Neural cell (in vitro differentiated cells): ENCODE measurements around the gene PGA4. TPM values are rescaled to one million over a fixed set of nuclear protein-coding genes. Genes with fewer than 3 reads are reported as not detected.

Experiments
- H2AFZ ChIP-seq: fragments of 200-600, 300-800 bp; sonication (generic), shearing (Covaris generic); 2 replicates; pipeline ENCODE4 v1.6.0; 2014; ENCODE audit warnings: low read depth, mild to moderate bottlenecking, antibody characterized with exemption, low read length, moderate library complexity
- H3F3A ChIP-seq: fragments of 200-600 bp; shearing (Covaris generic); 2 replicates; pipeline ENCODE4 v1.6.1; 2016; ENCODE audit warnings: mild to moderate bottlenecking, moderate library complexity, mixed read lengths, antibody characterized with exemption, low read length; ENCODE audit not compliant: insufficient read depth, poor library complexity, severe bottlenecking
- H3K27ac ChIP-seq: fragments of 200-600, 300-800 bp; sonication (generic), shearing (Covaris generic); 2 replicates; pipeline ENCODE4 v1.5.1; 2014; ENCODE audit warnings: mild to moderate bottlenecking, low read length, moderate library complexity
- H3K27me3 ChIP-seq: fragments of 300-800, 200-600 bp; sonication (generic), shearing (Covaris generic); 2 replicates; pipeline ENCODE4 v1.6.0; 2014; ENCODE audit warnings: mild to moderate bottlenecking, low read depth, low read length, moderate library complexity; ENCODE audit not compliant: insufficient read depth
- H3K36me3 ChIP-seq: fragments of 300-800, 200-600 bp; sonication (generic), shearing (Covaris generic); 2 replicates; pipeline ENCODE4 v1.5.1; 2014; ENCODE audit warnings: mild to moderate bottlenecking, antibody characterized with exemption, low read length, moderate library complexity; ENCODE audit not compliant: insufficient read depth
- H3K4me2 ChIP-seq: fragments of 300-800, 200-600 bp; sonication (generic), shearing (Covaris generic); 2 replicates; pipeline ENCODE4 v1.6.0; 2014; ENCODE audit warnings: mild to moderate bottlenecking, low read length
- H3K4me3 ChIP-seq: fragments of 300-800, 200-600 bp; sonication (generic), shearing (Covaris generic); 2 replicates; pipeline ENCODE4 v1.5.1; 2014; ENCODE audit warnings: mild to moderate bottlenecking, low read length, moderate library complexity
- H3K79me2 ChIP-seq: fragments of 200-600 bp; shearing (Covaris generic); replicated peaks from 2 replicates; pipeline ENCODE4 v1.6.0; 2014; ENCODE audit warnings: mild to moderate bottlenecking, low read length, moderate library complexity; ENCODE audit not compliant: insufficient read depth
- H3K9ac ChIP-seq: fragments of 300-800, 200-600 bp; sonication (generic), shearing (Covaris generic); 2 replicates; pipeline ENCODE4 v1.6.1; 2016; ENCODE audit warnings: mild to moderate bottlenecking, low read length, mixed read lengths
- H3K9me2 ChIP-seq: fragments of 200-600 bp; shearing (Covaris generic); 2 replicates; pipeline ENCODE4 v1.6.1; 2016; ENCODE audit warnings: mild to moderate bottlenecking, low read length, mixed read lengths; ENCODE audit not compliant: insufficient read depth
- H3K9me3 ChIP-seq: fragments of 200-600, 300-800 bp; sonication (generic), shearing (Covaris generic); 2 replicates; pipeline ENCODE4 v1.6.1; 2016; ENCODE audit warnings: mild to moderate bottlenecking, mixed run types, low read length, moderate library complexity, mixed read lengths
- H4K20me1 ChIP-seq: fragments of 200-600 bp; shearing (Covaris generic); 2 replicates; pipeline ENCODE4 v1.6.1; 2016; ENCODE audit warnings: mild to moderate bottlenecking, mixed run types; ENCODE audit not compliant: insufficient read depth
- CTCF ChIP-seq: fragments of 450-650 bp; IDR thresholded peaks from 2 replicates; pipeline ENCODE4 v1.5.1; 2014; ENCODE audit warnings: antibody characterized with exemption, mild to moderate bottlenecking, moderate library complexity; ENCODE audit not compliant: poor library complexity, severe bottlenecking
- EP300 ChIP-seq: fragments of 450-650 bp; conservative IDR thresholded peaks from 2 replicates; pipeline ENCODE4 v1.6.1; 2014; ENCODE audit warnings: antibody characterized with exemption, mild to moderate bottlenecking, moderate library complexity; ENCODE audit not compliant: poor library complexity, severe bottlenecking
- EZH2 ChIP-seq: fragments of 200-600, 300-800 bp; shearing (Covaris generic), sonication (generic); IDR thresholded peaks from 2 replicates; pipeline ENCODE4 v1.6.1; 2014; ENCODE audit warnings: antibody characterized with exemption, low read length, borderline replicate concordance, mild to moderate bottlenecking; ENCODE audit not compliant: insufficient read depth, poor library complexity, severe bottlenecking
- MXI1 ChIP-seq: fragments of 450-650 bp; conservative IDR thresholded peaks from 2 replicates; pipeline ENCODE4 v1.6.1; 2014; ENCODE audit warnings: antibody characterized with exemption, mild to moderate bottlenecking; ENCODE audit not compliant: poor library complexity, severe bottlenecking
- POLR2AphosphoS5 ChIP-seq: IDR thresholded peaks from 2 replicates; pipeline ENCODE4 v1.6.1; 2012
- RAD21 ChIP-seq: fragments of 450-650 bp; conservative IDR thresholded peaks from 2 replicates; pipeline ENCODE4 v1.6.1; 2014; ENCODE audit warnings: antibody characterized with exemption, mild to moderate bottlenecking, moderate library complexity
- REST ChIP-seq: IDR thresholded peaks from 2 replicates; pipeline ENCODE4 v1.6.1; 2012; ENCODE audit warnings: borderline replicate concordance
- SMC3 ChIP-seq: fragments of 450-650 bp; conservative IDR thresholded peaks from 2 replicates; pipeline ENCODE4 v1.6.1; 2014; ENCODE audit warnings: antibody characterized with exemption, mild to moderate bottlenecking, moderate library complexity; ENCODE audit not compliant: poor library complexity
- TAF1 ChIP-seq: IDR thresholded peaks from 2 replicates; pipeline ENCODE4 v1.6.1; 2012; ENCODE audit warnings: low read depth
- polyA plus RNA-seq: library from polyadenylated mRNA; depleted of rRNA; stranded (reverse); fragments of >200 nt; gene quantifications from 2 replicates; pipeline ENCODE4 v1.2.3, GENCODE V29; 2014

The PGA4 gene
- polyA plus RNA-seq, 1 donor from 2014 or later = not detected

GRCh38 chr11:61186504-61186903, 35.6 kb upstream of the PGA4 start:
- Histone ChIP-seq H3K27ac (no peak overlapping the region), H4K20me1 (no peaks in the 10 kb centered on the region), H3K79me2 (no peaks in the 10 kb centered on the region), H3K9me3 (no peaks in the 10 kb centered on the region), H3K4me3 (no peak overlapping the region), H2AFZ (no peak overlapping the region), H3K9me2 (no peaks in the 10 kb centered on the region), H3K9ac (no peak overlapping the region), H3F3A (no peaks in the 10 kb centered on the region), H3K4me2 (no peak overlapping the region), H3K36me3 (no peaks in the 10 kb centered on the region), H3K27me3 (no peaks in the 10 kb centered on the region)
- TF ChIP-seq TAF1 (no peak), RAD21 (no peak), EZH2 (no peak), CTCF (no peak), POLR2AphosphoS5 (no peak), SMC3 (no peak), EP300 (no peak)

- no peaks in the 10 kb centered on the region for H3K9me2 ChIP-seq
- H3K4me3 ChIP-seq = no peak overlapping the region
- H2AFZ ChIP-seq = no peak overlapping the region
- H3K27me3 ChIP-seq = no peaks in the 10 kb centered on the region
- no peak overlapping the region for H3K9ac ChIP-seq
- no peaks in the 10 kb centered on the region for H4K20me1 ChIP-seq
- H3F3A ChIP-seq = no peaks in the 10 kb centered on the region
- H3K79me2 ChIP-seq = no peaks in the 10 kb centered on the region
- H3K4me2 ChIP-seq = no peak overlapping the region
- H3K27ac ChIP-seq = no peak overlapping the region
- no peaks in the 10 kb centered on the region for H3K9me3 ChIP-seq
- no peaks in the 10 kb centered on the region for H3K36me3 ChIP-seq
- TF ChIP-seq SMC3 (peak; percentile 73), REST (no peak), POLR2AphosphoS5 (no peak), MXI1 (no peak), EZH2 (no peak), RAD21 (peak; percentile 81), EP300 (no peak), CTCF (peak; percentile 82), TAF1 (no peak)
Measured at GRCh38 chr11:61187505-61188130, 34.5 kb upstream of the PGA4 start.
